Adipocyte (in vitro differentiated cells): ENCODE measurements around the gene SPRY4.

Experiments used
- DNase-seq: peaks from one replicate; pipeline ENCODE4 v3.0.0-alpha.2; 2015; ENCODE audit warnings: low read depth
- H3K27me3 ChIP-seq: replicated peaks from 2 replicates; pipeline ENCODE4 v1.7.0; 2013; ENCODE audit warnings: mild to moderate bottlenecking, low read length, moderate library complexity; ENCODE audit not compliant: control insufficient read depth, insufficient read depth
- H3K36me3 ChIP-seq: 2 replicates; pipeline ENCODE4 v1.7.0; 2013; ENCODE audit warnings: low read length, mild to moderate bottlenecking, moderate library complexity; ENCODE audit not compliant: control insufficient read depth, insufficient read depth, severe bottlenecking
- H3K4me1 ChIP-seq: 2 replicates; pipeline ENCODE4 v1.7.0; 2013; ENCODE audit warnings: mild to moderate bottlenecking, low read length, moderate library complexity; ENCODE audit not compliant: control insufficient read depth, insufficient read depth
- H3K4me3 ChIP-seq: 2 replicates; pipeline ENCODE4 v1.7.0; 2013; ENCODE audit warnings: mild to moderate bottlenecking, low read length, moderate library complexity
- H3K9ac ChIP-seq: 2 replicates; pipeline ENCODE4 v1.7.0; 2013; ENCODE audit warnings: mild to moderate bottlenecking, low read length, moderate library complexity
- H3K9me3 ChIP-seq: 2 replicates; pipeline ENCODE4 v1.7.0; 2013; ENCODE audit warnings: mild to moderate bottlenecking, low read length, moderate library complexity; ENCODE audit not compliant: control insufficient read depth

The SPRY4 gene

DNA sequence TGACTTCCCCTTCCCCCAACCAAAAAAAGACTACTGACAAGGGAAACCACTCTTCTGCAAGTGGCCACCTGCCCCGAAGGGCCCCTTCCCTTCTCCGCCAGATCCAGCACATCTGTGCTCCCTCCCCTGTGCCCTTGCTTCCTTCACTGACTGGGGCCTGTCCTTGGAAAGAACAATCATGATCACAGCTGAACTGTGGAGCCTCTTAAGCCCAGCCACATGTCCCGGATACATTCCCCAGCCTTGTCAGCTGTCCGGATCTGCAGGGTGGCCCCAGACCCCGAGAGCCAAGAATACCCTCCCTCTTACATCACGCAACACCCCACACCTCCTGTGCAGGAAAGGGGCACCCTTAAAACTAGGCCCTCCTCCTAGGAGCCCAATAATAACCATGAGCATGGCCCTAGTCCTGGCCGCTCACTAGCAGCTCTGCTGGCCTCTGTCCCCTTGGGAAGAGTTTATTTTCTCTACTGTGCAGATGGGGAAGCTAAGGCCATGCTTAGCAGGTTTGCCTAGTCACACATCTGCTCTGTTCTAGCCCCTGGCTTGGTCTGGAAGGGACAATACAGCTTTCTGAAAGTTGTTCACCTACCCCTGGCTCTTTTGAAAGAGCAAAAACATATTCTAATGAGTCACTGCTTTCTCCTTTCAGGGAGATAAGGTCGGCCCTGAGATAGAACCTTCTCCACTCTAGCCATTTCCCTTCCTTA lies 3.8 kb downstream of the SPRY4 start:
- Histone ChIP-seq H3K9ac (peak overlapping the region; percentile 74), H3K4me1 (peaks cover 72% of the 10 kb centered on the region), H3K4me3 (peak overlapping the region; percentile 75), H3K36me3 (no peaks in the 10 kb centered on the region), H3K9me3 (no peaks in the 10 kb centered on the region), H3K27me3 (no peaks in the 10 kb centered on the region)
- DNase-seq, result peak; percentile 54

DNA sequence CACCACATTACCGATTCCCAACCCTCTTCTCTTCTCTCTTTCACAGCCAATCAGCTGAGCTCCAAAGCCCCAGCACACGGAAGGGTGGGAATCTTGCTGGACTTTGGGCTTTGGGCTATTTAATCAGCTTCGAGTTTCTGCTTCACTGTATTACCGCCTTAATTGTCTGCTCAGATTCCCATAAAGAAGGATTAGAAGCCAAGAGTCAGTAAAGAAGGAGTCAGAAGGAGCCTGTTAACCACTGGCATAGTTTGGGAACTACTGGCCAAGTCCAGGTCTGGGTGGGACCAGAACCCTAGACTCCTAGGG lies 4.4 kb downstream of the SPRY4 start:
- peak overlapping the region; percentile 74 for H3K9ac ChIP-seq
- peak overlapping the region; percentile 75 for H3K4me3 ChIP-seq
- H3K9me3 ChIP-seq, result no peaks in the 10 kb centered on the region
- no peaks in the 10 kb centered on the region for H3K36me3 ChIP-seq
- H3K27me3 ChIP-seq, result no peaks in the 10 kb centered on the region
- peak; percentile 34 for DNase-seq
- H3K4me1 ChIP-seq, result peaks cover 75% of the 10 kb centered on the region

DNA sequence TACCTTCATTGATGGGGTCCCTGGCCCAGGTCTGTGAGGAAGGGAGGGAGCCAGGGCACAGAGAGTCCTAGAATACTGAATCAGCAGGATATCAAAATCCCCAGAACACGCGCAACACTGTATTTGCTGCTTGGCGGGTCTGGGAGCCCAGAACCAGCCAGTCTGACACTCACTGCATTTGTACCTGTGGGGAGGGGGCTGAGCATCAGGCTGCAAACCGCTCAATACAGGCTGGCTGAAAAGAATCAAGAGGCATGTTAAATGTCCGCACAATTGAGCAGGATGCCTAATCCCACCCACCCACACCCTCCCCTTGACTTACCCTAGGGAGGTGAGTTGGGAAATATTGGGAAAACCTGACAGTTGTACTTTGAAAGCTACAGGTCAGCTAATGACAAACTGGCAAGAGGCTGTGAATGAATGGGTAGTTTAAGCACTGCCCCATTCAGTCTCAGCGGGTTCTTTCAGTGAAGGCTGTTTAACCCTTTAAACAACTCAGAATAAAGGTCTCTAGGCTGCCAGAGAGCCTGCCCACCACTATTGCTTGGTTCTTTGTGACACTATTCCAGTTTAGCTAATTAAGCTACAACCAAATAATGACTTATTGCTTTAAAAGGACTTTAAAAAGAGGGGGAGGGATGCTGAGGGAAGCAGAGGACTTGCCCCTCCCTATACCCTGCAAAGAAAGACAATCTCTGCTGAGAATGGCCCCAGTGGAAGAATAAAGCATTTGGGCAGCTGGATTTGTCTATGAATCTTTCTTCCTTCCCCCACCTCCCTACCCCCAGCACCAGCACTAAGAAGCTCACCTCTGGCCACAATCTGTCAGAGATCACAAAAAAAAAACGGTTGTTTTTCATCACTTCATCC lies 5.0 kb downstream of the SPRY4 start:
- peak overlapping the region; percentile 74 for H3K9ac ChIP-seq
- H3K9me3 ChIP-seq, result no peaks in the 10 kb centered on the region
- H3K4me1 ChIP-seq, result peaks cover 78% of the 10 kb centered on the region
- no peaks in the 10 kb centered on the region for H3K36me3 ChIP-seq
- H3K27me3 ChIP-seq, result no peaks in the 10 kb centered on the region
- peak overlapping the region; percentile 75 for H3K4me3 ChIP-seq
- DNase-seq, result peak; percentile 58

DNA sequence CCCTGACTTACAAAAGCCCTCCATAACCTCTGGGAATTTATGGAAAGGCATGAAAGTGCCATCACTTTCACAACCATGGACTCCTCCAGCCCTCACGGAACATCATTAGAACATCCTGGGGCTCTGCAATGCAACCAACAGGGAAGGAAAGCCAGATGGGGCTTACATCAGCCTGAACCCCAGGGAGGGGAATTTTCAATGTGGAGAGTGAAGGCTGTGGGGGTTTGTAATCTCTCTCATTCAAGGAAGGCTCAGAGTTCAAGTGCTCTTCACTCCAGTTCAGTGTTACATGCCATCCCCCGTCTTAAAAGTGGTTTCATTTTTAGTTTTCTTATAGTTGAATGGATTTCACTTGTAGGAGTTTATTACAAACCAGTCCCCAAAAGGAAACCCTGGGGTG lies 5.7 kb downstream of the SPRY4 start:
- H3K9me3 ChIP-seq, result no peaks in the 10 kb centered on the region
- H3K4me1 ChIP-seq, result peaks cover 78% of the 10 kb centered on the region
- peak; percentile 60 for DNase-seq
- peak overlapping the region; percentile 75 for H3K4me3 ChIP-seq
- peak overlapping the region; percentile 74 for H3K9ac ChIP-seq
- H3K36me3 ChIP-seq, result peaks cover 6% of the 10 kb centered on the region
- no peaks in the 10 kb centered on the region for H3K27me3 ChIP-seq

DNA sequence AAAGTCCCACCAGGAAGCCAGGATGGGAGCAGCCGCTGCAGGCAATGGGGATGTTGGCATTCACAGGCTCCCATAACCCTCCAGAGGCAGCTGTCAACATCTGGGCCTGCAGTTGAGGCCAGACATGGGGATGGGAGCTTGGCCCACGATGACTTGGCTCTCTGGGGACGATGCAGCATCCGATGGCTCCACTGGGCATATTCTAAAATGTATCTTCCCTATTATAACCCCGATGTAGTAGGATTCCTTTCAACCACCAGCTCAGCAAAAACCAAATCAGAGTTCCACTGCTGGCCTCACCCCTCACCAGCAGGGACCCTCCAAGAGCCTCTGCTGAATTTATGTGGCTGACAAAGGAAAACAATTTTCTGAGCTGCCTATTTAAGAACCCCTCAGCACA lies 7.1 kb downstream of the SPRY4 start:
- H3K9me3 ChIP-seq, result no peaks in the 10 kb centered on the region
- no peak overlapping the region for H3K4me3 ChIP-seq
- H3K4me1 ChIP-seq, result peaks cover 72% of the 10 kb centered on the region
- peak overlapping the region; percentile 18 for H3K9ac ChIP-seq
- no peaks in the 10 kb centered on the region for H3K27me3 ChIP-seq
- peak; percentile 44 for DNase-seq
- H3K36me3 ChIP-seq, result peaks cover 20% of the 10 kb centered on the region

DNA sequence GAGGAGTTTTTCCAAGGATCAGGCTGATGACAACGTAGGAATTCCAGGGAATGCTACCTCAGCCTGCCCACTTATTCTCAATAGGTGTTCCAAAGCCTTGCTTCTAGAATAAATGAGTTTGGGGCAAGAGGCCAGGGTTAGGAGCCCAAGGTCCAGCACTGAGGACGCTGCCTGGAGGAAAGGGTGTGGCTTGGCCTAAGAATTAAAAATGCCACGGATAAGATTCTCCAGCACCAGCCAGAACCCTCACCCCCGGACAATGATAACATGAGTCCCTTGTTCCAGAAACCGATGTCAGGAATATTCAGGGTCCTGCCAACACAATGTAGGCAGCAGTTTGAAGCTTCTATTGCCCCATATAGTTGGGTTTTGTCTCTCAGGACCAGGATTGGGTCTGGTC lies 7.6 kb downstream of the SPRY4 start:
- peak; percentile 22 for DNase-seq
- Histone ChIP-seq H3K4me1 (peaks cover 68% of the 10 kb centered on the region), H3K36me3 (peaks cover 26% of the 10 kb centered on the region), H3K9me3 (no peaks in the 10 kb centered on the region), H3K9ac (peak overlapping the region; percentile 18), H3K4me3 (no peak overlapping the region), H3K27me3 (no peaks in the 10 kb centered on the region)

DNA sequence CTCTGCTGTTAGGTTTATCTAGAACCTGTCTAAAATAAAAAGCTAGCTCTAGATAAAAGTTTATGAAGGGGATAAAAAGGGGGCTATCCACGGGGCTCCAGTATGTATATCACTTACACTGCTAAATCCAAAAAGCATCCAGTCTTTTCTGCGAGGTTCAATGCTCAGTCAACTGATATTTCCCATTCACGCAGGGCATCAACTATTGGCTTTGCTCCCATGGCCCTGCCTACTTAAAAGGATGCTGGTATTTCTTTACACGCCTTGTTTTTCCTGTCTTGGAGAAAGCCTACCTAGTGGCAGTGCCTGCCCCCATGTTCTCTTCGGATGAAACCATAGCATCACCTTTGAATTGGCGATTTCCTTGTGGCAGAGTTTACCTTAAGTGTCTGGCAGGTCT lies 8.1 kb downstream of the SPRY4 start:
- Histone ChIP-seq H3K4me3 (no peak overlapping the region), H3K27me3 (no peaks in the 10 kb centered on the region), H3K36me3 (peaks cover 31% of the 10 kb centered on the region), H3K9ac (peak overlapping the region; percentile 18), H3K4me1 (peaks cover 64% of the 10 kb centered on the region), H3K9me3 (no peaks in the 10 kb centered on the region)
- DNase-seq, result no peak

DNA sequence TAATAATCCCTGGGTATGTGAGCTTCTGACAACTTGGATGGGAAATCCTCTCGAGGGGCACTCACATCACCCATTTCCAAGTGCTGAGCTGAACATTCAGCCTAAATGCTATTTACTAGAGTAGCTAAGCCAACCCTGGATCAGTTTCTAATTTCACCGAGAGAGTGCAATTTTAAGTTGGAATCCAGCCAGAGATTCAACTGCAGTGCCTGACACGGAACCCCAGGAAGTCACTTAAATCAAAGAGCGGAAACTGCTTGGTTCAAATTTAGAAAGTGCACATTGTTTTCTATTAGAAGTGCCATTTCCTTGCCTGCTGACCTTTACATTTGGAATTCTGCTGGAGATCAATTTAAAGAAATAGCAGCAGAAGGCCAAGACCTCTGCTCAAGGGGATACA lies 8.8 kb downstream of the SPRY4 start:
- Histone ChIP-seq H3K4me1 (peaks cover 58% of the 10 kb centered on the region), H3K4me3 (no peak overlapping the region), H3K36me3 (peaks cover 37% of the 10 kb centered on the region), H3K27me3 (no peaks in the 10 kb centered on the region), H3K9ac (no peak overlapping the region), H3K9me3 (no peaks in the 10 kb centered on the region)
- DNase-seq, result peak; percentile 91

DNA sequence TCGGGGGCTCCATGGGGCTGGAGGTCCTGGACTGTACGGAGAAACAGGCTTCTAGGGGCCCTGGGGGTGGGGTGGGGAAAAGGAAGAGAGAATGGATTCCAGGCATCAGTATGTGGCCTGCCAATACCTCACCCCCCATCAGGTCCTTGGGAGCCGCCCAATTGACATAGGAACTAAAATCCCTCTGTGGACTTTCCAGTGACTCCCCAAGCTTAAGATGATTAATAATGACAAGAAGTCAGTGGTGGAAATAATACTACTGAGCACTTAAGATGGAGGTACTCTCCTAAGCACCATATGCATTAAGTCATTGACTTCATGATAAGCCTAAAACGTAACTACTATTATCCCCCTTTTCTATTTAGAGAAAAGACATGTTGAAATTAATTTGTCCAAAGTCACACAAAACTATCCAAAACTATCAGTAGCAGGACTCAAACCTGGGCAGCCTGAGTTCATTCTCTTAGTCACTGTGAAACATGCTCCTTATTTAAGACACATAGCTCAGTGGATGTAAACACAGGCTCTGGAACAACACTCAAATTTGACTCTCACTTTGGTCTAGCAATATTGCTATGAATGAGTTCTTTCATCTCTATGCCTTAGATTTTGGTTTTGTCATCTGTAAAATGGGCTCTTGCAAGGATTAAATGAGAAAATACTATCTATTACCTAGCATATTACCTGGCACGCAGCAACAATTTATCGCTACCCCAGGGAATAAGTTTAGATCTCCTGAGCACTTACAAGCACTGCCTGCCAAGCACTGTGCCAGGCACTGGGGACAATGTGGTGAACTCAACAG lies 9.5 kb downstream of the SPRY4 start:
- DNase-seq, result peak; percentile 9
- Histone ChIP-seq H3K4me1 (peaks cover 51% of the 10 kb centered on the region), H3K36me3 (peaks cover 44% of the 10 kb centered on the region), H3K27me3 (no peaks in the 10 kb centered on the region), H3K9me3 (no peaks in the 10 kb centered on the region), H3K4me3 (no peak overlapping the region), H3K9ac (no peak overlapping the region)

DNA sequence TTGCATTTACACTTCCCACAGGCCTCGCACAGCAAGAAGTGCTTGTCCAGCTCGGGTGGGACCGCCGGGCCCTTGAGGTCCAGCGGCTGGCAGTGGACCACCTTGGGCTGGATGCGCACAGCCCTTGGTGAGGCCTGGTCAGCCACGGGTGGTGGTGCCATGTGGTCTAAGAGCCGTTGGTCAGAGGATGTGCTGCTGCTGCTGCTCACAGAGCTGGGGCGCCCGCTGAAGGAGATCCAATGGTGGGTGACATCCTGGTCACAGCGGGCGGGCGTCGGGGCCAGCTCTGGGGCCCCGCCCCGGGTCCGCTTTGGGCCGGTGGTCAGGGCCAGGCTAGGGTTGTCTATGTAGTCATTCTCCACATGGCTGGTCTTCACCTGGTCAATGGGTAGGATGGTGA lies 10.2 kb downstream of the SPRY4 start:
- no peak overlapping the region for H3K4me3 ChIP-seq
- H3K36me3 ChIP-seq, result peaks cover 50% of the 10 kb centered on the region
- no peaks in the 10 kb centered on the region for H3K9me3 ChIP-seq
- H3K4me1 ChIP-seq, result peaks cover 44% of the 10 kb centered on the region
- H3K27me3 ChIP-seq, result no peaks in the 10 kb centered on the region
- DNase-seq, result no peak
- no peak overlapping the region for H3K9ac ChIP-seq

DNA sequence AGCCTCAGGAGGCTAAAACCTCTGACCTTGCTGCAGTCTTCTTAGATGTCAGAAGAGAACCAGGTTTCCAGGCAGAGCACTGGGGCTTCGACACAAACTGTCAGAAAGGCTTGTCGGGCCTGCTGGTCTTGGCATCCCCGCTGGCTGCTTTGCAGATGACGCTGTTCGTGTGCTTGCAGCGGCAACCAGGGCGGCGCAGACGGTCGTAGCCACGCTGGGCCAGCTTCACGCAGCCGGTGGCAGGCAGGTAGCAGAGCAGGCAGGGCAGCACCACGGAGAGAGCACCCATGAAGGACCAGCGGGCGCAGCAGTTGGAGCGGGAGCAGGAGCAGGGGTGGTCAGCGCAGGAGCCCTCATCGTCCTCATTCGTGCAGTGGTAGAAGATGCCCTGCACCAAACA lies 10.7 kb downstream of the SPRY4 start:
- Histone ChIP-seq H3K9ac (no peak overlapping the region), H3K4me3 (no peak overlapping the region), H3K4me1 (peaks cover 39% of the 10 kb centered on the region), H3K36me3 (peaks cover 50% of the 10 kb centered on the region), H3K9me3 (no peaks in the 10 kb centered on the region), H3K27me3 (no peaks in the 10 kb centered on the region)
- DNase-seq, result no peak
